Hepatocyte (in vitro differentiated cells): ENCODE data around the gene SLC28A3. TPM values are rescaled to one million over a fixed set of nuclear protein-coding genes. Genes with fewer than 3 reads are reported as not detected.

Source experiments
- DNase-seq: peaks from one replicate; pipeline ENCODE4 v3.0.0-alpha.2; 2016; ENCODE audit warnings: low spot score
- H2AFZ ChIP-seq: fragments of 200-600 bp; sonication (generic); 2 replicates; pipeline ENCODE4 v1.6.0; 2016; ENCODE audit warnings: antibody characterized with exemption, mild to moderate bottlenecking
- H3K27ac ChIP-seq: fragments of 200-600 bp; sonication (generic); 2 replicates; pipeline ENCODE4 v1.5.1; 2016; ENCODE audit warnings: mild to moderate bottlenecking
- H3K27me3 ChIP-seq: fragments of 200-600 bp; sonication (generic); 2 replicates; pipeline ENCODE4 v1.6.1; 2016
- H3K36me3 ChIP-seq: fragments of 200-600 bp; sonication (generic); replicated peaks from 2 replicates; pipeline ENCODE4 v1.5.1; 2016; ENCODE audit warnings: low read depth; ENCODE audit not compliant: insufficient read depth
- H3K4me1 ChIP-seq: fragments of 200-600 bp; sonication (generic); 2 replicates; pipeline ENCODE4 v1.5.1; 2016; ENCODE audit warnings: mild to moderate bottlenecking, moderate library complexity; ENCODE audit not compliant: insufficient read depth
- H3K4me2 ChIP-seq: fragments of 200-600 bp; sonication (generic); 2 replicates; pipeline ENCODE4 v1.6.0; 2016
- H3K4me3 ChIP-seq: fragments of 200-600 bp; sonication (generic); 2 replicates; pipeline ENCODE4 v1.5.1; 2016; ENCODE audit warnings: mild to moderate bottlenecking
- H3K79me2 ChIP-seq: fragments of 200-600 bp; sonication (generic); 2 replicates; pipeline ENCODE4 v1.6.0; 2017; ENCODE audit warnings: mild to moderate bottlenecking
- H3K9me2 ChIP-seq: fragments of 200-600 bp; sonication (generic); replicated peaks from 2 replicates; pipeline ENCODE4 v1.6.0; 2017; ENCODE audit warnings: mild to moderate bottlenecking; ENCODE audit not compliant: insufficient read depth
- H3K9me3 ChIP-seq: fragments of 200-600 bp; sonication (generic); 2 replicates; pipeline ENCODE4 v1.5.1; 2016; ENCODE audit warnings: low read depth, mild to moderate bottlenecking
- H4K20me1 ChIP-seq: fragments of 200-600 bp; sonication (generic); 2 replicates; pipeline ENCODE4 v1.6.0; 2016; ENCODE audit warnings: mild to moderate bottlenecking; ENCODE audit not compliant: insufficient read depth, poor library complexity, severe bottlenecking
- CTCF ChIP-seq: fragments of 200-600 bp; sonication (generic); IDR thresholded peaks from 2 replicates; pipeline ENCODE4 v1.5.1; 2016; ENCODE audit warnings: antibody characterized with exemption, mild to moderate bottlenecking; ENCODE audit not compliant: poor library complexity
- EZH2 ChIP-seq: fragments of 200-600 bp; sonication (generic); IDR thresholded peaks from 2 replicates; pipeline ENCODE4 v1.6.1; 2016; ENCODE audit warnings: antibody characterized with exemption, mild to moderate bottlenecking, borderline replicate concordance
- EZH2phosphoT487 ChIP-seq: fragments of 200-600 bp; sonication (generic); IDR thresholded peaks from one replicate; pipeline ENCODE4 v1.6.1; 2018; ENCODE audit warnings: antibody characterized with exemption, mild to moderate bottlenecking, low read depth, moderate library complexity; ENCODE audit not compliant: unreplicated experiment, severe bottlenecking
- WGBS: methylation state at CpG from one replicate; pipeline ENCODE4 v1.1.6; 2016; ENCODE audit warnings: low lambda C conversion rate; ENCODE audit errors: missing lambda C conversion rate; 5-methylcytosine and 5-hydroxymethylcytosine counted together
- polyA plus RNA-seq: library from polyadenylated mRNA; unstranded; fragments of >200 nt; fragmentation: Nextera tagmentation; extraction: Ambion mirVana; gene quantifications from 2 replicates; pipeline ENCODE4 v1.2.1, GENCODE V29; 2016
- total RNA-seq: library from RNA; depleted of rRNA; stranded (reverse); fragments of >200 nt; gene quantifications from 2 replicates; pipeline ENCODE4 v1.2.3, GENCODE V29; 2014

Gene SLC28A3
- total and polyA plus RNA-seq, 2 experiments from 2014 or later = 0.98 to 1.7 TPM

GRCh38 chr9:84315278-84315877 lies 25.2 kb downstream of the SLC28A3 start:
- peak overlapping the region; percentile 40 for H3K4me2 ChIP-seq
- no peaks in the 10 kb centered on the region for H3K36me3 ChIP-seq
- TF ChIP-seq CTCF (peak; percentile 89), EZH2 (no peak)
- 12% methylated on average over 8 of the region's 8 CpGs for WGBS
- no peak overlapping the region for H3K27ac ChIP-seq
- no peaks in the 10 kb centered on the region for H4K20me1 ChIP-seq
- H3K79me2 ChIP-seq = no peaks in the 10 kb centered on the region
- H3K27me3 ChIP-seq = no peaks in the 10 kb centered on the region
- no peaks in the 10 kb centered on the region for H3K9me3 ChIP-seq
- H2AFZ ChIP-seq = peak overlapping the region; percentile 19
- no peaks in the 10 kb centered on the region for H3K4me1 ChIP-seq
- H3K9me2 ChIP-seq = no peaks in the 10 kb centered on the region
- DNase-seq = peak; percentile 70
- no peak overlapping the region for H3K4me3 ChIP-seq

- no peaks in the 10 kb centered on the region for H3K9me3 ChIP-seq
- DNase-seq = no peak
- WGBS = 73% methylated on average over 2 of the region's 2 CpGs
Measured at GRCh38 chr9:84314306-84314705, 26.3 kb downstream of the SLC28A3 start.

GRCh38 chr9:84310883-84311282 lies 29.7 kb downstream of the SLC28A3 start:
- H3K27me3 ChIP-seq = no peaks in the 10 kb centered on the region
- no peak overlapping the region for H2AFZ ChIP-seq
- no peaks in the 10 kb centered on the region for H3K9me2 ChIP-seq
- WGBS = 61% methylated on average over 2 of the region's 2 CpGs
- H3K36me3 ChIP-seq = no peaks in the 10 kb centered on the region
- no peaks in the 10 kb centered on the region for H3K9me3 ChIP-seq
- H3K4me2 ChIP-seq = no peak overlapping the region
- H3K4me1 ChIP-seq = no peaks in the 10 kb centered on the region
- H3K4me3 ChIP-seq = no peak overlapping the region
- H3K27ac ChIP-seq = no peak overlapping the region
- no peaks in the 10 kb centered on the region for H3K79me2 ChIP-seq
- TF ChIP-seq CTCF (no peak), EZH2 (no peak), EZH2phosphoT487 (no peak)
- no peak for DNase-seq
- H4K20me1 ChIP-seq = no peaks in the 10 kb centered on the region

More at GRCh38 chr9:84314306-84314705, 26.3 kb downstream of the SLC28A3 start:
- no peak overlapping the region for H2AFZ ChIP-seq
- no peaks in the 10 kb centered on the region for H3K36me3 ChIP-seq
- no peak overlapping the region for H3K4me2 ChIP-seq
- no peaks in the 10 kb centered on the region for H3K27me3 ChIP-seq
- H3K4me1 ChIP-seq = no peaks in the 10 kb centered on the region
- H3K4me3 ChIP-seq = no peak overlapping the region
- no peaks in the 10 kb centered on the region for H3K9me2 ChIP-seq
- TF ChIP-seq CTCF (no peak), EZH2 (no peak), EZH2phosphoT487 (no peak)
- no peaks in the 10 kb centered on the region for H4K20me1 ChIP-seq
- H3K79me2 ChIP-seq = no peaks in the 10 kb centered on the region
- no peak overlapping the region for H3K27ac ChIP-seq
